GM19324 (cell line): Measurements from ENCODE around the gene NAA10.

Experiments used
- ATAC-seq: cut with Tn5 transposase; IDR thresholded peaks from one replicate; pipeline ENCODE4 v1.9.1; 2021; ENCODE audit warnings: mild to moderate bottlenecking, moderate library complexity; ENCODE audit not compliant: unreplicated experiment, low FRiP score

Gene NAA10

GRCh38 chrX:153950127-153950526 lies 15.3 kb upstream of the NAA10 start:
- ATAC-seq, result no peak

- ATAC-seq, result no peak
Measured at GRCh38 chrX:153948847-153949805, 14.3 kb upstream of the NAA10 start.

GRCh38 chrX:153948002-153948466 lies 13.2 kb upstream of the NAA10 start:
- ATAC-seq, result no peak

GRCh38 chrX:153947009-153947769 lies 12.4 kb upstream of the NAA10 start:
- ATAC-seq, result no peak

GRCh38 chrX:153945956-153946943 lies 11.4 kb upstream of the NAA10 start:
- ATAC-seq, result no peak

- no peak for ATAC-seq
Measured at GRCh38 chrX:153944800-153945150, 9.9 kb upstream of the NAA10 start.

- no peak for ATAC-seq
Measured at GRCh38 chrX:153944140-153944799, 9.4 kb upstream of the NAA10 start, which contains the start of gene RENBP. TSS of gene RENBP (minus strand) at chrX:153944643. CDS start at chrX:153944610, 33 bp downstream.

GRCh38 chrX:153941336-153942252 lies 6.8 kb upstream of the NAA10 start:
- no peak for ATAC-seq

- no peak for ATAC-seq
Measured at GRCh38 chrX:153939573-153939972, 4.7 kb upstream of the NAA10 start.

GRCh38 chrX:153938226-153938786 lies 3.5 kb upstream of the NAA10 start:
- no peak for ATAC-seq

GRCh38 chrX:153937056-153937455 lies 2.2 kb upstream of the NAA10 start:
- no peak for ATAC-seq

GRCh38 chrX:153935326-153935851 lies 552 bp upstream of the NAA10 start:
- ATAC-seq, result no peak

GRCh38 chrX:153934148-153934761 lies 582 bp downstream of the NAA10 start:
- peak; percentile 9 for ATAC-seq

- ATAC-seq, result no peak
Measured at GRCh38 chrX:153933748-153934147, 1.1 kb downstream of the NAA10 start.

GRCh38 chrX:153932220-153932915 lies 2.5 kb downstream of the NAA10 start:
- ATAC-seq, result no peak

GRCh38 chrX:153931748-153932147 lies 3.1 kb downstream of the NAA10 start:
- ATAC-seq, result no peak

GRCh38 chrX:153931151-153931550 lies 3.7 kb downstream of the NAA10 start:
- no peak for ATAC-seq
